Fibroblast of lung (primary cell): Measurements from ENCODE around the gene GDF10. TPM values are rescaled to one million over a fixed set of nuclear protein-coding genes. Genes with fewer than 3 reads are reported as not detected.

Experiments
- DNase-seq, 2 donors: peaks; one replicate each; pipeline versions ENCODE4 v3.0.0 to v3.0.0-alpha.2; 2010; ENCODE audit warnings: low read depth in 2 of 2
- H2AFZ ChIP-seq: 2 replicates; pipeline ENCODE4 v1.5.1; 2012; ENCODE audit warnings: low read length, control low read depth, inconsistent platforms
- H3K27ac ChIP-seq: 2 replicates; pipeline ENCODE4 v1.5.1; 2011; ENCODE audit warnings: low read length, control low read depth; ENCODE audit not compliant: insufficient read depth
- H3K27me3 ChIP-seq: 2 replicates; pipeline ENCODE4 v1.5.1; 2011; ENCODE audit warnings: mild to moderate bottlenecking, low read length; ENCODE audit not compliant: control insufficient read depth, insufficient read depth
- H3K36me3 ChIP-seq: 2 replicates; pipeline ENCODE4 v1.5.1; 2011; ENCODE audit warnings: low read length; ENCODE audit not compliant: control insufficient read depth, insufficient read depth
- H3K4me1 ChIP-seq: 2 replicates; pipeline ENCODE4 v1.5.1; 2011; ENCODE audit warnings: low read length; ENCODE audit not compliant: control insufficient read depth, insufficient read depth; ENCODE audit errors: extremely low read depth
- H3K4me2 ChIP-seq: 2 replicates; pipeline ENCODE4 v1.5.1; 2011; ENCODE audit warnings: low read length, control low read depth; ENCODE audit not compliant: insufficient read depth; ENCODE audit errors: extremely low read depth
- H3K4me3 ChIP-seq, 4 experiments: fragments of 200-600 bp in 1 of 4; sonication (generic) in 1 of 4; replicated peaks in 1 of 4; 2 replicates each; pipeline ENCODE4 v1.5.1; 2011 to 2016; ENCODE audit warnings: low read length in 4 of 4, low read depth in 3 of 4, mild to moderate bottlenecking in 3 of 4, control low read depth in 2 of 4, inconsistent platforms in 1 of 4, mixed read lengths in 1 of 4; ENCODE audit not compliant: insufficient read depth in 1 of 4; ENCODE audit errors: control extremely low read depth in 1 of 4
- H3K79me2 ChIP-seq: 2 replicates; pipeline ENCODE4 v1.5.1; 2012; ENCODE audit warnings: mild to moderate bottlenecking, low read length, inconsistent platforms; ENCODE audit not compliant: control insufficient read depth, insufficient read depth
- H3K9ac ChIP-seq: 2 replicates; pipeline ENCODE4 v1.5.1; 2011; ENCODE audit warnings: mild to moderate bottlenecking, low read length, control low read depth; ENCODE audit not compliant: insufficient read depth
- H3K9me3 ChIP-seq: 2 replicates; pipeline ENCODE4 v1.5.1; 2012; ENCODE audit warnings: low read depth, low read length; ENCODE audit not compliant: control insufficient read depth, insufficient read depth
- H4K20me1 ChIP-seq: 2 replicates; pipeline ENCODE4 v1.5.1; 2011; ENCODE audit warnings: low read length; ENCODE audit not compliant: control insufficient read depth, insufficient read depth; ENCODE audit errors: extremely low read depth
- CTCF ChIP-seq, 2 donors: IDR thresholded peaks in 1 of 2; conservative IDR thresholded peaks in 1 of 2; 1 replicate in 1 of 2; 2 replicates in 1 of 2; pipeline ENCODE4 v1.5.1; 2011 to 2012; ENCODE audit warnings: low read length in 2 of 2, control low read depth in 1 of 2, inconsistent platforms in 1 of 2, low read depth in 1 of 2, mild to moderate bottlenecking in 1 of 2
- EZH2 ChIP-seq: IDR thresholded peaks from 2 replicates; pipeline ENCODE4 v1.5.1; 2012; ENCODE audit warnings: low read length, control low read depth, mild to moderate bottlenecking; ENCODE audit errors: missing control alignments
- polyA plus RNA-seq, 2 donors: library from polyadenylated mRNA; depleted of rRNA in 1 of 2; stranded (reverse) in 1 of 2; unstranded in 1 of 2; fragments of >200 nt; gene quantifications; 2 replicates each; pipeline ENCODE4 v1.2.1, GENCODE V29; 2011 to 2012; ENCODE audit warnings: missing spikeins in 1 of 2
- total RNA-seq: library from RNA; depleted of rRNA; stranded (reverse); fragments of >200 nt; gene quantifications from 2 replicates; pipeline ENCODE4 v1.2.1, GENCODE V29; 2014

GDF10 gene
- total and polyA plus RNA-seq, 2 donors (not counting 1 experiment from before 2014, with no cell fraction given): 6.2 to 25.1 TPM

GRCh38 chr10:47330804-47331203, 30.8 kb downstream of the GDF10 start:
- Histone ChIP-seq H3K36me3 (no peaks in the 10 kb centered on the region), H3K4me3 (no peak overlapping the region), H3K27ac (no peak overlapping the region), H4K20me1 (no peaks in the 10 kb centered on the region), H2AFZ (no peak overlapping the region), H3K79me2 (no peaks in the 10 kb centered on the region), H3K9ac (no peak overlapping the region), H3K4me1 (no peaks in the 10 kb centered on the region), H3K9me3 (no peaks in the 10 kb centered on the region), H3K27me3 (peaks cover 3% of the 10 kb centered on the region), H3K4me2 (no peak overlapping the region)
- no peak for DNase-seq
- TF ChIP-seq CTCF (conservative IDR thresholded peaks at IDR 0.05 in 1 of 2, IDR thresholded peaks at IDR 0.05 in 1 of 2; ENCODE audit: low read depth in 1 of 2, low read length in 2 of 2): no peak
- no peak for TF ChIP-seq EZH2

GRCh38 chr10:47331491-47331890, 31.5 kb downstream of the GDF10 start:
- H3K27me3 ChIP-seq: peaks cover 3% of the 10 kb centered on the region
- no peak overlapping the region for H3K4me3 ChIP-seq
- H3K79me2 ChIP-seq: no peaks in the 10 kb centered on the region
- no peak overlapping the region for H2AFZ ChIP-seq
- H3K4me2 ChIP-seq: no peak overlapping the region
- H3K4me1 ChIP-seq: no peaks in the 10 kb centered on the region
- H3K9ac ChIP-seq: no peak overlapping the region
- H4K20me1 ChIP-seq: no peaks in the 10 kb centered on the region
- H3K36me3 ChIP-seq: no peaks in the 10 kb centered on the region
- TF ChIP-seq EZH2 (no peak), CTCF (conservative IDR thresholded peaks at IDR 0.05 in 1 of 2, IDR thresholded peaks at IDR 0.05 in 1 of 2; ENCODE audit: low read depth in 1 of 2, low read length in 2 of 2) (no peak)
- no peak for DNase-seq
- H3K9me3 ChIP-seq: no peaks in the 10 kb centered on the region
- no peak overlapping the region for H3K27ac ChIP-seq

- Histone ChIP-seq H4K20me1 (no peaks in the 10 kb centered on the region), H3K4me2 (no peak overlapping the region), H3K9ac (no peak overlapping the region), H2AFZ (no peak overlapping the region), H3K27ac (no peak overlapping the region), H3K9me3 (no peaks in the 10 kb centered on the region), H3K4me1 (no peaks in the 10 kb centered on the region), H3K36me3 (no peaks in the 10 kb centered on the region), H3K79me2 (no peaks in the 10 kb centered on the region), H3K27me3 (peaks cover 3% of the 10 kb centered on the region), H3K4me3 (no peak overlapping the region)
- DNase-seq: no peak
- TF ChIP-seq CTCF (conservative IDR thresholded peaks at IDR 0.05 in 1 of 2, IDR thresholded peaks at IDR 0.05 in 1 of 2; ENCODE audit: low read depth in 1 of 2, low read length in 2 of 2) (no peak), EZH2 (no peak)
These were observed 32.0 kb downstream of the GDF10 start for GRCh38 chr10:47331954-47332353.
